Esophagus muscularis mucosa (tissue), 4 donors: ENCODE results near the gene TMEM125. TPM values are rescaled to one million over a fixed set of nuclear protein-coding genes. Genes with fewer than 3 reads are reported as not detected.

ENCODE experiments used
- DNase-seq: peaks from one replicate; pipeline ENCODE4 v3.0.0-alpha.2; 2017; ENCODE audit errors: extremely low spot score
- H3K27ac ChIP-seq, 4 donors: fragments of 200-600 bp; sonication (generic); replicated peaks in 1 of 4; 1 replicate in 3 of 4; 2 replicates in 1 of 4; pipeline ENCODE4 v1.5.1; 2016 to 2019; ENCODE audit warnings: mild to moderate bottlenecking in 1 of 4
- H3K27me3 ChIP-seq, 4 donors: fragments of 200-600 bp; sonication (generic); one replicate each; pipeline versions ENCODE4 v1.5.1 to v1.6.0; 2016 to 2019
- H3K36me3 ChIP-seq, 4 donors: fragments of 200-600 bp; sonication (generic); one replicate each; pipeline ENCODE4 v1.5.1; 2016 to 2019
- H3K4me1 ChIP-seq, 4 donors: fragments of 200-600 bp; sonication (generic); one replicate each; pipeline ENCODE4 v1.5.1; 2016 to 2019
- H3K4me3 ChIP-seq, 4 donors: fragments of 200-600 bp; sonication (generic); 1 replicate in 2 of 4; 2 replicates in 2 of 4; pipeline ENCODE4 v1.5.1; 2016 to 2019; ENCODE audit warnings: mild to moderate bottlenecking in 4 of 4, moderate library complexity in 1 of 4
- H3K9me3 ChIP-seq, 4 donors: fragments of 200-600 bp; sonication (generic); 1 replicate in 3 of 4; 2 replicates in 1 of 4; pipeline ENCODE4 v1.5.1; 2016 to 2019
- CTCF ChIP-seq, 3 experiments: fragments of 200-600 bp in 2 of 3; fragments of 450-650 bp in 1 of 3; sonication (generic) in 2 of 3; IDR thresholded peaks; one replicate each; pipeline ENCODE4 v1.5.1; 2017 to 2019; ENCODE audit warnings: antibody characterized with exemption in 3 of 3, mild to moderate bottlenecking in 2 of 3, moderate library complexity in 1 of 3
- EP300 ChIP-seq: sonication (generic); formaldehyde crosslinking; IDR thresholded peaks from one replicate; pipeline ENCODE4 v1.6.1; 2017; ENCODE audit warnings: antibody characterized with exemption
- POLR2A ChIP-seq: fragments of 450-650 bp; IDR thresholded peaks from one replicate; pipeline ENCODE4 v1.6.1; 2017; ENCODE audit warnings: antibody characterized with exemption, moderate library complexity, mild to moderate bottlenecking, low read depth
- POLR2AphosphoS5 ChIP-seq, 2 donors: sonication (generic); formaldehyde crosslinking; IDR thresholded peaks; one replicate each; pipeline ENCODE4 v1.6.1; 2017; ENCODE audit warnings: antibody characterized with exemption in 2 of 2
- WGBS: methylation state at CpG from one replicate; pipeline ENCODE4 v1.1.5; 2018; 5-methylcytosine and 5-hydroxymethylcytosine counted together
- intact Hi-C: fragments of 100-400 bp; cut with DNase I; formaldehyde crosslinking; loops from one replicate; pipeline ENCODE4 v1.15.1; 2023
- total RNA-seq, 4 donors: library from RNA; depleted of rRNA; stranded (reverse); fragments of >200 nt; gene quantifications; one replicate each; pipeline versions ENCODE4 v1.1.0 to v1.2.1, GENCODE V29; 2016

The TMEM125 gene
- total RNA-seq, 4 donors from 2014 or later, result 0.26 to 0.40 TPM; not detected in 2

GRCh38 chr1:43265431-43265830 is 4.4 kb upstream of the TMEM125 start:
- H3K27ac ChIP-seq, result no peak overlapping the region
- intact Hi-C loops, result no loop called here
- H3K4me3 ChIP-seq, result no peak overlapping the region
- no peak for DNase-seq
- 86% methylated on average over 4 of the region's 4 CpGs for WGBS
- TF ChIP-seq POLR2A (no peak), EP300 (no peak), POLR2AphosphoS5 (IDR thresholded peaks at IDR 0.05) (no peak), CTCF (IDR thresholded peaks at IDR 0.05) (no peak)
- peaks cover 0 to 16% (median 2%) of the 10 kb centered on the region in 4 donors for H3K27me3 ChIP-seq
- H3K36me3 ChIP-seq, result no peaks in the 10 kb centered on the region
- H3K9me3 ChIP-seq, result no peaks in the 10 kb centered on the region
- H3K4me1 ChIP-seq, result peaks cover 0 to 3% (median 2%) of the 10 kb centered on the region in 4 donors

GRCh38 chr1:43266881-43267280 is 2.9 kb upstream of the TMEM125 start:
- no peak for DNase-seq
- H3K4me1 ChIP-seq, result peaks cover 0 to 10% (median 4%) of the 10 kb centered on the region in 4 donors
- H3K27ac ChIP-seq, result no peak overlapping the region
- no peak for TF ChIP-seq POLR2AphosphoS5 (IDR thresholded peaks at IDR 0.05)
- no peak for TF ChIP-seq EP300
- no peak for TF ChIP-seq POLR2A
- no peak for TF ChIP-seq CTCF (IDR thresholded peaks at IDR 0.05)
- peaks cover 0 to 30% (median 11%) of the 10 kb centered on the region in 4 donors for H3K27me3 ChIP-seq
- intact Hi-C loops, result no loop called here
- 83% methylated on average over 1 of the region's 1 CpG for WGBS
- H3K4me3 ChIP-seq, result no peak overlapping the region
- no peaks in the 10 kb centered on the region for H3K9me3 ChIP-seq
- H3K36me3 ChIP-seq, result no peaks in the 10 kb centered on the region

- intact Hi-C loops, result no loop called here
- no peak for DNase-seq
- H3K4me3 ChIP-seq, result no peak overlapping the region
- H3K4me1 ChIP-seq, result peaks cover 0 to 10% (median 4%) of the 10 kb centered on the region in 4 donors
- TF ChIP-seq POLR2AphosphoS5 (IDR thresholded peaks at IDR 0.05), result no peak
- no peak for TF ChIP-seq POLR2A
- TF ChIP-seq EP300, result no peak
- TF ChIP-seq CTCF (IDR thresholded peaks at IDR 0.05), result no peak
- peaks cover 0 to 35% (median 11%) of the 10 kb centered on the region in 4 donors for H3K27me3 ChIP-seq
- no peaks in the 10 kb centered on the region for H3K36me3 ChIP-seq
- no peak overlapping the region for H3K27ac ChIP-seq
- no peaks in the 10 kb centered on the region for H3K9me3 ChIP-seq
- 89% methylated on average over 9 of the region's 9 CpGs for WGBS
Measured at GRCh38 chr1:43267291-43267805, 2.4 kb upstream of the TMEM125 start.

- H3K4me1 ChIP-seq, result peaks cover 0 to 10% (median 4%) of the 10 kb centered on the region in 4 donors
- no peaks in the 10 kb centered on the region for H3K9me3 ChIP-seq
- peaks cover 0 to 38% (median 11%) of the 10 kb centered on the region in 4 donors for H3K27me3 ChIP-seq
- DNase-seq, result no peak
- H3K4me3 ChIP-seq, result no peak overlapping the region
- 90% methylated on average over 3 of the region's 3 CpGs for whole genome bisulfite sequencing
- TF ChIP-seq CTCF (IDR thresholded peaks at IDR 0.05), result no peak
- no peak for TF ChIP-seq EP300
- TF ChIP-seq POLR2A, result no peak
- TF ChIP-seq POLR2AphosphoS5 (IDR thresholded peaks at IDR 0.05), result no peak
- H3K36me3 ChIP-seq, result no peaks in the 10 kb centered on the region
- intact Hi-C loops, result no loop called here
- H3K27ac ChIP-seq, result no peak overlapping the region
Measured at GRCh38 chr1:43267818-43268425, 1.9 kb upstream of the TMEM125 start.
